ENCODE measurements around the gene FYB1.
A peak's percentile ranks its signal among the peaks of the same experiment; 100 is the strongest.
"Not testable (repeated sequence)": the region's sequence is repeated elsewhere in the genome, so short reads cannot be mapped to it uniquely, and the experiment has no call there.

Gene FYB1

DNA sequence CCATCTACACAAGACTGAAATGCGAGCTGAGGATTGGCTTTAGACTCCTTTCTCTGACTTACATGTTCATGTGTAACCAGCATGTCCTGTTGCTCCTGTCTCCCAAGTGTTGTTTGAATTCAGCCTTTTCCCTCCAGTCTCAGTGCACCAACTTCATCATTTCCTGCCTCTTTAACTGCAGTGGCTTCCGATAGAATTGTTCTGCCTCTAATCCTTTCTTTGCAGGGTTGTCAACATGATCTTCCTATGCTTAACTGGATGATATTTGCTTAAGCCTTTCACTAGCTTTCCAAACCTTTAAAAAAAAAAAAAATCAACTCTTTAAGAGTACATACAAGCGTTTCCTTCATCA is 6.7 kb upstream of the FYB1 start:
- no peak for DNase-seq (ENCODE audit: low read depth in 2 of 2)

DNA sequence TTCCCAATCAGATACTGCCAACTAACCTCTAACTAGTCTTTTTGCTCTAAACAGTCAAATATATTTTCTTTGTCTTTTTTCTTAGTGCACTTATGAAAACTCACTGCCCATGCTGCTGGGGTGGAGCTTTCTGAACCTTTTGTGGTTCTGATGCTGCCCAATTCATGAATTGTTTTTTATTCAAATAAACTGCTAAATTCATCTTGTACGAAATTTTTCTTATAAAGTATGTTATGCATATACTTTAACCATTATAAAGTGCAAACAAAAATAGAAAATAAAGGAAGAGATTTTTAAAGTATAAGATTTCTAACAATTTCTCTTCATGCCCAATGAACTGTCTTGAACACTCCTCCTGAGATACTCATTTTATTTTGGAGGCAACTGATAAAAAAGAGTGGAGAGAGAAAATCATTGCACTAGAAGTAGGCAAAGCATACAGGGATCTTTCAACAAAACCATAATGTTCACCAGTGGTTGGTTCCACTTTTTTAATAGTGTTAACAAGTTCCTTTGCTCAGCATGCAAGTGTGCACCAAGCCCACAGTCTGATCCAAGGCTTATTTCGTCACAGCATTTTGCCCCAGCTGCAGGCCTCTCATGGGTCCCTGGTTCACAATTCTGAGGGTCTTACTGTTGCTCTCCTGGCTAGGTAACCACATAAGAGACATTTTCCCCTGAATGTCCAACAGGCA is 6.2 kb upstream of the FYB1 start:
- DNase-seq (ENCODE audit: low read depth in 2 of 2), result no peak

DNA sequence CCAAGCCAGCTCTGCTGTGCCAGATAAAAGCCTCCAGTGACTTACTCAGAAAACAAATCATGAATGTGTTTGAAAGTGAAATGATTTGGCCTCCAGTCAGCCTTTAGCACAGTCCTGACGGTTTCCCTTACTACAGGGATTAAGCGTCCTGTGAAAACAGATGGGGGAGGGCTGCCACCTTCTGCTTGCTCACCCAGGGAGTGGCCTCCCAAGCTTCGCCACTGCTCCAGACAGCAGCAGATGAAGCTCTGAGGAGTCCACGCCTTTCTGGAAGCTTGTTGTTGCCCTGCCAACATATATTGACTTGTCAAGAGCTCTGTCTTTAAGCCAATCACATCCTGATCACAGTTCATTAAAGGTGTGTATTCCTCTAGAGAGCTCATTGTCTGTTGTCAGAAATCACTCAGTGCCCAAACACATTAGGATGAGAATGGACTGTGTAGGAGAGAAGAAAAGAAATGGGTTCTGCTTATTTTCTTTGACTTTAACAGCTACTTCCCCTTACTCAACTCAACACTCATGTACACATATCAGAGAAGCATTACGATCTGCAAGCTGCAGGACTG is 4.9 kb upstream of the FYB1 start:
- DNase-seq (ENCODE audit: low read depth in 2 of 2), result no peak

DNA sequence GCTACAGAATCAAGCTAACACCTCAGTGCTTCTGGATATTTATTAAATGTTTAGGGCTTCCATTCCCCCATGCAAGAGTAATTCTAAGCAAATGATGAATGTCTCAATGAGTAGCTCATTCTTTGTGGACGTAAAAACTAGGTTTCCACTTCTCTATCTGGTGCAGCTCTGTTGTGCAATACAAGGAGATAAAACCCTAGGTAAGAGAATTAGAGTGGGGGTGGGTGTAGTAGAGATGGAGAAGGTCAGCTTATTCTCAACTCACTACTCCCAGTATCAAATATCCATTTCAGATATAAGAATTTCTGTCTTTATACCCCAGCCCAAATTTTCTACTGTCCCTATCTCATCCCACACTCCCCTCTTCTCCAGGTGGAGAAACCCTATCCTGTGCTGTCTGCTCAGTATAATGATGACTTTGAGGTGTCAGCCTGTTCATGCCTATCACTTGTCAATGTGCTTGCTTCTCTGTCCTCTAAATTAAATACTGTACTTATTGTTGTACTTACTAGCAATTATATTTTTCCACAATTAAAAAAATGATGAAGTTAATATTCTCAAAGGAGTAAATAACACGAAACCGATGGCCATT is 4.3 kb upstream of the FYB1 start:
- no peak for DNase-seq (ENCODE audit: low read depth in 2 of 2)

DNA sequence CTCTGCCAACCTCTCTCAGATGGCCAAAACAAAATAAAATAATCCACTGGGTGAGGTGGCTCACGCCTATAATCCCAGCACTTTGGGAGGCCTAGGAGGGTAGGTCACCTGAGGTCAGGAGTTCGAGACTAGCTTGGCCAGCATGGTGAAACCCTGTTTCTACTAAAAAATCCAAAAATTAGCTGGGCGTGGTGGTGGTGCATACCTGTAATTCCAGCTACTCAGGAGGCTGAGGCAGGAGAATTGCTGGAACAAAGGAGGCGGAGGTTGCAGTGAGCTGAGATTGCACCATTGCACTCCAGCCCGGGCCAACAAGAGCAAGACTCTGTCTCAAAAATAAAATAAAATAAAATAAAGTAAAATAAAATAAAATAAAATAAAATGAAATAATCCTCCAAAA is 2.3 kb upstream of the FYB1 start:
- not testable (repeated sequence) for DNase-seq (ENCODE audit: low read depth in 2 of 2)

DNA sequence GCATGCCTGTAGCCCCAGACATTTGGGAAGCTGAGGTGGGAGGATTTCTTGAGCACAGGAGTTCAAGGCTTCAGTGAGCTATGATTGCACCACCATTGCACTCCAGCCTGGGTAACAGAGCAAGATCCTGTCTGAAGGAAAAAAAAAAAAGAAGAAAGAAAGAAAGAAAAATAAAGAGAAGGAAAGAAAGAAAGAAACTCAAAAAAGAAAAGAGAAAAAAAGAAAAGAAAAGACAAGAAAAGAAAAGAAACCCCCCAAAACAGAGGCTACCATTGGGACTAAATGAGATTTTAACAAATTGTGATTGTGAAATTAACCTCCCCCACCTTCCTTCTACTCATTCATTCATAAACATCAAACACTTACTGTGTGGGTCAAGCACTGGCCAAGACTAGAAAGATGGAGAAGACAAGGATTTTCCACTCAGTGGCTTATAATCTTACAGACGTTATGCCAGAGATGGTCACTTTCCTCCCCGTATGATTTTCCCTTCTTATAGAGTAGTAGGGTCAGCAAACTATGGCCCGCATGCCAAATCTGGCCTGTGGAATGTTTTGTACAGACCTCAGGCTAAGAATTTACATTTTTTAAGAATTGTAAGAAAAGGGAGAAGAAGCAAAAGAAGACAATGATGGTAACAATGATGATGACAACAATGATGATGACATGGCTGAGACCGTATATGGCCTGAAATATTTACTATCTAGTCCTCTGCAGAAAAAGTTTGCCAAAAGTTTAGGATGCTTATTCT is 1.1 kb upstream of the FYB1 start:
- DNase-seq (ENCODE audit: low read depth in 2 of 2), result no peak

DNA sequence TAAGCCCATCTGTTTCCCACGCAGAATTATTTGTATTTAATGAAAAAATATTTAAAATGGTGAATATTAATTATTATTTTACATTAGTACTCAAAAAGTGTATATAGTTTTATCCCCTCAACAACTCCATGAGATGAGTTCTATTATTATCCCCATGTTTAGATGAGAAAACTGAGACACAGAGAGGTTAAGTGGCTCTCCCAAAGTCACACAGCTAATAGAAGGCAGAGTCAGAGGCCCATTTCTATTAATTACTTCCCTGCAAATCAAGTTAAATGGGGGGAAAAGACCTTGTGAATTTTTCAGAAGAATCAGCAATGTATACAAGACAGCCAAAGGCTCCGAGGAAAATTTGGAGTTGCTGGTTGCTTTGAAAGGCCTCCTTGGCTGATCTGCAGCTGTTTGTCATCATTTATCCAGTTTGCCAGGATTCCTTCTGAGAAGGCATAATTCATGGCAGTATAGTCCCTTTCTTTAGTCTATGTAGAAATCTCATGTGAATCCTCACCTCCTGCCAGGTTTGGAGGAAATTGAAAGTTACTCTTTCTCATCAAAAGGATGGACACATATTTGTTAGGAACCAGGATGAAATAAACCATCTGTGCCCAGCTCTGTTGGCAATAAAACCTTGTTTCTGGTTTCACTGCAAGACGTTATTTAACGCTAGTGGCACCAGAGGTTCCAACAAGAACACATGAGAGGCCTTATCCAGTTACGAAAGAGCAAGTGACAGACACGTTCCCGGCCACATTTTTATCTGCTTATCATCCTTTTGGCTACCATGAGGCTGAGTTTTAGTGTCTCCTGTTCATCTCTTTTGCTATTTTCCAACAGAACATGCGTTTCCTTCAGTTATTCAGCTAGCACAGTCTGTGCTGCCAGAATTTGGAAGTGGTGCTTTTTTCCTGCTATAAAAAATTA is 621 bp downstream of the FYB1 start:
- no peak for DNase-seq (ENCODE audit: low read depth in 2 of 2)

DNA sequence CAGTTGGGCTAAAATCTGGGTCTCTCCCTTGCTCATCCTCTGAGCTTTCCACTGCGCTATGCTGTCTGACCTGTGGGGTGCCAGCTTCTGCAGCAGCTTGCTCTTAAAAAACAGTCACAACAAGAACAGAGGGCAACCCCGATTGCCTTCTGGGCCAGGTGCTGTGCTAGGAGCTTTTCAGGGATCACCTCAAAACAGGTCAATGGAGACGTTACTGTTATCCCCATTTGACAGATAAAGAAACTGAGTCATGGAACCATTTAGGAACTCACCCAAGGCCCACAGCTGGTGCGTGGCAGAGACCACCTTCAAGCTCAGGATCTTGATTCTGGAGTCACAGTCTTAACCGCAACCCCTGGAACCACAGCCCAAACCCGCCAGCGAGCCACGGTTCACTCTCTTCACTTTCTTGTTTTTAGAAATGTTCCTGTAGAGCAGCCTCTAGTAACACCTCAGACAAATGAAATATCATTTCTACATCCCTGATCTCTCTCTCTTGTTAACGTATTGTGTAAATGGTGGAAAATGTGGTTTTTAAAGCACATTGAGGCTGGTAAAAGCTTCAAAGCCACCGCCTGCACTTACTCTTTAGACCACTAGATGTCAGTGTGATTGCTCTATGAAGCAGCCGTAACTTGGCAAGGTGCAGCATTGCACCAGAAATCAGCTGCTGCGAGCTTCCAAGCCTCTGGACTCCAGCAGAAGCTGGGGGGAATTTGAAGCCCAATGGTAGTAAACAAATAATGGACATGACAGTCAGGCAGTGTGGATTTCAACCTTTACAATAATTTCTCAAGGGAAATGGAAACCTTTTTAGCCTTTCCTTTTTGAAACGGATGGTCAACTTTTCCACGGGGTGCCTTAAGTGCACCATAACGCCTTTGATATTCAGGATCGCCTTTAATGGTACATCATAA is 1.7 kb downstream of the FYB1 start:
- peak; percentile 67 to 68 for DNase-seq (ENCODE audit: low read depth in 2 of 2)

DNA sequence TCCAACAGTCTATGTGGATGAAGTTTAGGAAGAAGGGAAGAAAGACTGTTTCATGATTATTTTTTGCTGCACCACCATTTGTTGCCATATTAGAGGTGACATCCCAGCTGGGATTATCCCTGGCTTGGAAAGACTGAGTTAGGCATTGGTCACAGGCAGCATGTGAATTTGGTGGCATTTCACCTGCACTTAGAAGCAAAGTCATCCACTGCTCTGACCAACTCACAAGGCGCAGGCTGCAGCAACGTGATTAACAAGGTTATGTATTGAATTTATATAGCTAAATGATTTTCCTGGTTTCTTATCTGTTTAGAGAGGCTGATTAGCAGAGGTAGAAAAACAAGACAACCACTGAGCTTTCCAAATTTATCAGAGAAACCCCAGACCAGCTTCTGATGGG is 2.7 kb downstream of the FYB1 start:
- DNase-seq (ENCODE audit: low read depth in 2 of 2), result no peak

DNA sequence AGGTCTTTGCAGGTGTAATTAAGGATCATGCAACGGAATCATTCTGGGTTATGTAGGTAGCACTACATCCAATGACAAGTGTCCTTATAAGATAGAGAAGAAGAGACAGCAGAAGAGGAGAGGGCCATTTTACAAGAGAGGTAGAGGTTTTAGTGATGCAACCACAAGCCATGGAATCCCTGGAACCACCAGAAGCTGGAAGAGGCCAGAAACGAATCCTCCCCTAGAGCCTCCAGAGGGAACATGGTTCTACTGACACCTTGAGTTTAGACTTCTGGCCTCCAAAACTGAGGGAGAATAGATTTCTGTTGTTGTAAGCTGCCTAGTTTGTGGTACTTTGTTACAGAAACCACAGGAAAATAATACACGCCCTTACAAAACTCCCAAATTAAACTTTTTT is 3.5 kb downstream of the FYB1 start:
- DNase-seq (ENCODE audit: low read depth in 2 of 2), result no peak

DNA sequence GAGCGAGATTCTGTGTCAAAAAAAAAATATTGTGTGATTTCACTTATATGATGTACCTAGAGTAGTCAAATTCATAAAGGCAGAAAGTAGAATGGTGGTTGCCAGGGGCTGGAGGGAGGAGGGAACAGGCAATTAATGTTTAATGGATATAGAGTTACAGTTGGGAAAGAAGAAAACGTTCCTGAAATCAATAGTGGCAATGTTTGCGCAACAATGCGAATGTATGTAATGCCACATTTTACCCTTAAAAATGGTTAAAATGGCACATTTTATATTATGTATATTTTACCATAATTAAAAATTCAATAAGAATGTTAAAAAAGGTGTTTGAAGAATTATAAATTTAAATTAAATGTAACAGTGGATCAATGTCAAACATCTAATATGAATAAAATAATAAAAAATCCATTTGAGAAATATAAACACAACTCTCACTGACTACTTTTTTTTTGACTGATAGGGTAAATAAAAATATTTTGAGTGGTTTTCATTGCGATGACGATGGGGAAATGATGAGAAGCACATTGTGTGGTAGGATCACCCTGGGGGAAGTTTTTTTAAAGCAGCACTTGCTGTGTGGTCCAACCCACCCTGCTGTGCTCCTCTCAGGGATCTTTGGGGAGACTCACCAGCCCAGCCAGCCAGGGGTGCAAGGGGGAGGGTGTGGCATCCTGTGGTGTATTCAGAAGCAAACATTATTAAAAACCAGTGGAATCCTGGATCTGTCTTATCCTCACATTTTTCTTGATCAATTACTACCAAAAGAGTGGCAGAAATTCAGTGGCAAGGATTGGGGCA is 4.3 kb downstream of the FYB1 start:
- DNase-seq (ENCODE audit: low read depth in 2 of 2), result no peak

DNA sequence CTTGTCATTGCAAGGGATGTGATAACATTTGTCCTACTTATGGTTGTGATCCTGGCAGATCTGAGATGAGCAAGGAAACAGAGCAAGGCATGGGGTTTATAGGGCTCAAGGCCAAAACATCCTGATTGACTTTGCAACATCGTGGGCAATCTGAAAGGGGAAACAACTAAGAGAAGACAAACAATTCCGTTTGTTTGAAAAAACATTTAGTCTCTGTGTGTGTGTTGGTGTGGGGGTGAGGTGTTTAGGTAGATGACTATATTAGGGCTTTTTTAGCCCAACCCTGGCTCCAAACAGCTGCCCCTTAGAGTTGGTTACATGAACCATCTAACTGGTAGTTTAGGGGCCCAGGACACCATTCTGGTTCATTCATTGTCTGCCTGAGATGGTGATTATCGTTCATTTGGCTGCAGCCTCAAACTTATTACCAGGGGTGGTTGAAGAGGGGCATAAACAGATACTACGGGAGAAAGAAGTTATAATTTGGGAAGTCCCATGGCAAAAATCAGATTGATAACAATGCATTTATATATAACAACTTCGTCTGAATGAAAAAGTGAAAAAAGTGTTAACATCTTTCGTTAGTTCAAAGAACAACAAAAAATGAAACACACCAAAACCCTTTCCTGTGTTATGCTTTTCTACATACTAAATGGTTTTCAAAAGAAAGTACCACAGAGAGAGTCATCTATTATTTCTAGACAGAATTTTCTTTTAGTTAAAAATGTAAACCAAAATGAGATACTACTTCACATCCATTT is 5.7 kb downstream of the FYB1 start:
- DNase-seq (ENCODE audit: low read depth in 2 of 2), result no peak

DNA sequence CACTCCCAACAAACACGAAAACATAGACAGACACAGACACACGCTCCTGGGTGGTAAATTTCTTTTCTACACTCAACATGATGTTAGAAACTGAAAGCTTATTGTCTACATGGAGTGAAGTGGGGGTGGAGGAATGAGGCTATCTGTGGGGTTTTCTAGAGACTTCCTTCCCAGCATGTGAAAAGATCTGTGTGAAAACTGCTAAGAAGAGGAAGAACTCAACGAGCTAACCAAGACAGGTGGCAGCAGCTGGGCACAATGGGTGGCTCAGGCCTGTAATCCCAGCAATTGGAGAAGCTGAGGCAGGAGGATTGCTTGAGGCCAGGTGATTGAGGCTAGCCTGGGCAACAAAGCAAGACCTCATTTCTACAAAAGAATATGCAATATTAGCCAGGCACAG is 7.6 kb downstream of the FYB1 start:
- DNase-seq (ENCODE audit: low read depth in 2 of 2), result no peak

DNA sequence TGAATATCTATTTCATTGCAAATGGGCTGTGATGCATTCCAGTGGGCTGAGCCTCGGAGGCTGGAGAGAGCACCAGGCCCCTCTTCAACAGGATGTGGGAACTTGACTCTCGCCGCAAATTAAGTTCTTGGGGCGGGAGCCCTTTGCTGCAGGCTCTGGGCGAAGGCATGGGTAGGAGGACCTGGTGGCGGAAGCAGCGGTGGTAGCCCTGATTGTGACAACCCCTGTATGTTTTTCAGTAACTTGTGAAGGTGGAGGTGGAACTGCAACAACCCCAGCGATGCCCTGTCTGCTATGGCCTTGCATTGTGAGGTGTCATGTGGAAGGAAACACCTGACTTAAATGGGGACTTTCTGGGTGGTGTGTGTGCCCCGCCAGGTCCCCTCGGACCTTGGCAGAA is 9.4 kb downstream of the FYB1 start:
- peak; percentile 75 to 77 for DNase-seq (ENCODE audit: low read depth in 2 of 2)

DNA sequence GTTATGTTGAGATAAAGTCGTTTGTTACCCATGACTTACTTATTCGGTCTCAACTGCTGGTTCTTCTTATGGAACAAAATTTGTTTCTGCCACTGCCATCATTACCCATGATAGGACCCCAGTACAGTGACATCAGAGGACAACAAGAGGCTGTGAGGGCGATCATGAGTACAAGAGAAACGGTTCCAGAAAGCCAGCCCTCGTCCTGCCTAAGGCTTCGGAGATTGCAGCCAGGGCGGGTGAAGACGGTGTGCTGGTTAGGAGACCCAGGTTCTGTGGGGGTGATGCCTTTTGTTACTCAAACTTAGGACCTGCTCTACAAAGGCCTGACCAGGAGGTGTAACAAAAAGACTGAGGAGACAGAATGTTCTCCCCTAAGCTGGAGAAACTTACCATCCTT is 10.9 kb downstream of the FYB1 start:
- DNase-seq (ENCODE audit: low read depth in 2 of 2), result no peak

DNA sequence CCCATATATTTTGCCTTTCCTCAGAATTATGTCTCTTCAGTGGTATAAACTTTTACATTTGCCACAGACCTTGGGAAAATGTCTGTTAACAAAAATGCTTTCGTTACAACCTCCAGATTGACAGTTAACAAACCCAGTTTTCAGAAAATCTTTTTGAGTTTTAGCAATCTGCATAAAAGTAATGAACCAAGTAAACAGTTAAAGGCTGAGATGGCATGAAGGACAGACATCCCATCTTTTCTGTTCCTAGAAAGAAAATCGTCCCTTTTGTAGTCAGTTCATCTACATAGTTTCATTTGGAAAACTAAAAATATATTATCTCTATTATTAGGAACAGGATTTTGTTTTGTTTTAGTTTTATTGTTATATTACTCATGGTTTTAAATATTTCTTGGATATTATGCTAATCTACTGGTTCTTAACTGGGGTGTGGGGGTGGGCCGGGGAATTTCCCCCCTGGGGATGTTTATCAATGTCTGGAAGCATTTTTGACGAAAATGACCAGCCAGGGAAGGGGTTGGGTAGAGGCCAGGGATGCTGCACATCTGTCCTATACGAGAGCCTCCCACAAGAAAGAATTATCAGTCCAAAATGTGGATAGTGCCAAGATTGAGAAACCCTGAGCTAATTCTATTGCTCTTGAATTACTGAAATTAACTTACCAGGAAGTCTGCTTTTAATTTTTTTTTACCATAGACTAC is 11.9 kb downstream of the FYB1 start:
- no peak for DNase-seq (ENCODE audit: low read depth in 2 of 2)

DNA sequence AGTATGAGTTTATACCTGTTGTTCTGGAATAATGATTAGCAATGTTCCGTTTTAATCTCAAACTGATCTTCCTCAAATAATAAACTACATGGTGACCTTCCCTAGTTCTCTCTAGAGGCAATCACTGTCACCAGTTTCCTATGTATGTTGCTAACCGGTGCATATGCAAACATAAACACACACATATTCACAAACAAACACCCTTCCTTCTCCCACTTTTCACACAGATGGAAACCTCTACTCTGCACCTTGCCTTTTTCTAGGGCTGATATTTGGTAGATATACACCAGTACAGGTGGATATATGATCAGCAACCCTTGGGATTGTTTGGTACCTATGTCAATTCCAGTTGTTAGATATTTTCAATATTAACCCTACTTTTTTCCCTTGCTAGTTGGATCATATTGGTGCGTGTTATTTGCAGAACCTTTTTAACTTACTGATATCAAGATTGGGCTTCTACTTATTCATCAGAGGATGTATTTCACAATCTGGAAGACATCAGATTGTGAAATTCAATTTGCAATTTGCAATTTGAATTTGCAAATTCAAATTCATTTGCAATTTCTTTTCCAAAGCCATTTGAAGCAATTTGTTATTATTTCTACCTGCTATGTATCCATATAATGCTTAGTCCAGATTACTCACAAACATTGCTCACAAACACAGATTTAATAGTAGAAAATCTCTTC is 12.6 kb downstream of the FYB1 start:
- DNase-seq (ENCODE audit: low read depth in 2 of 2), result no peak

DNA sequence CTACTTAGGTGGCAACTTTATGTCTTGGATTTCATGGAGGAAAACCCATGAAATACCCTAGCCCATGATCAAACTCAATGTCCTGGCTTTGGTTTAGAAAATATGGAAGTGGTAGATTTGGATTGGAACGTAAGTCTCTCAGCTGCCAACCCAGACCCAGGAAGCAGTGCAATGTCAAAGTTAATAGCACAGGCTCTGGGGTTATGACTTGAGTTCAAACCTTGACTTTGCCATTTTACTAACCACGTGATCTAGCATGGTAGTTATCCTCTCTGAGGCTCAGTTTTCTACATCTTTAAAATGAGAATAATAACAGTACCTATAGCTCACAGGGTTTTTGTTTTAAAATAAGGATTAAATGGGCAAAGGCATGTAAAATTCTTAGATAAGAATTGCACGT is 13.8 kb downstream of the FYB1 start:
- DNase-seq (ENCODE audit: low read depth in 2 of 2), result no peak
